Adrenal gland (tissue), 12 donors: ENCODE data around the gene TDG. TPM values are rescaled to one million over a fixed set of nuclear protein-coding genes. Genes with fewer than 3 reads are reported as not detected.

Experiments
- DNase-seq, 7 donors: peaks; one replicate each; pipeline ENCODE4 v3.0.0-alpha.2; 2019 to 2020
- H3K27ac ChIP-seq, 5 donors: fragments of 200-600 bp; sonication (generic) in 4 of 5; 1 replicate in 3 of 5; 2 replicates in 2 of 5; pipeline versions ENCODE4 v1.5.1 to v1.8.0; 2016 to 2020; ENCODE audit warnings: mild to moderate bottlenecking in 1 of 5
- H3K27me3 ChIP-seq: fragments of 200-600 bp; 2 replicates; pipeline ENCODE4 v1.8.0; 2021
- H3K36me3 ChIP-seq, 2 donors: fragments of 200-600 bp; replicated peaks in 1 of 2; 1 replicate in 1 of 2; 2 replicates in 1 of 2; pipeline versions ENCODE4 v1.5.1 to v1.8.0; 2018 to 2022
- H3K4me1 ChIP-seq, 2 donors: fragments of 200-600 bp; replicated peaks in 1 of 2; 1 replicate in 1 of 2; 2 replicates in 1 of 2; pipeline versions ENCODE4 v1.5.1 to v1.8.0; 2018 to 2021
- H3K4me3 ChIP-seq, 4 donors: fragments of 200-600 bp; sonication (generic) in 3 of 4; one replicate each; pipeline ENCODE4 v1.5.1; 2016 to 2018
- H3K9me3 ChIP-seq, 3 donors: fragments of 200-600 bp; sonication (generic) in 1 of 3; replicated peaks in 1 of 3; 1 replicate in 2 of 3; 2 replicates in 1 of 3; pipeline versions ENCODE4 v1.5.1 to v1.8.0; 2016 to 2021
- POLR2A ChIP-seq, 2 donors: fragments of 450-650 bp; IDR thresholded peaks; one replicate each; pipeline ENCODE4 v1.6.1; 2017; ENCODE audit warnings: antibody characterized with exemption in 2 of 2, mild to moderate bottlenecking in 2 of 2, moderate library complexity in 1 of 2
- WGBS, 4 donors: extraction: QIAGEN DNeasy Blood & Tissue Kit in 2 of 4; methylation state at CpG; one replicate each; pipeline versions ENCODE4 v1.1.5 to v1.1.7; 2013 to 2017; 5-methylcytosine and 5-hydroxymethylcytosine counted together
- intact Hi-C, 2 donors: fragments of 100-400 bp; cut with DNase I; formaldehyde crosslinking; loops; one replicate each; pipeline versions ENCODE4 v1.14.1 to v1.15.0; 2022 to 2023
- polyA plus RNA-seq, 3 donors: library from polyadenylated mRNA; stranded (reverse); fragments of 200-250 nt in 2 of 3; fragments of 350-450 nt in 1 of 3; fragmentation: Illumina TruSeq in 1 of 3; extraction: RNeasy Lipid Tissue Mini Kit (QIAGEN cat#74804) in 1 of 3; gene quantifications; one replicate each; pipeline ENCODE4 v1.2.3, GENCODE V29; 2013 to 2014
- total RNA-seq, 9 donors: library from RNA; depleted of rRNA in 4 of 9; stranded (reverse); fragments of >200 nt in 4 of 9; fragments of 120-200 nt in 1 of 9; fragmentation: NEBNext Ultra II Directional in 1 of 9; extraction: Animal tissue kit (Norgen Biotek cat#: 25700) in 1 of 9; gene quantifications; one replicate each; pipeline versions ENCODE4 v1.1.0 to v1.2.4, GENCODE V29; 2013 to 2023
- TF ChIP-seq, protein P1 (sequence below), 6 experiments: fragments of 450-650 bp in 4 of 6; fragments of 200-600 bp in 2 of 6; sonication (generic) in 1 of 6; IDR thresholded peaks; 1 replicate in 5 of 6; 2 replicates in 1 of 6; pipeline versions ENCODE4 v1.5.1 to v1.8.0; 2016 to 2021; ENCODE audit warnings: antibody characterized with exemption in 6 of 6, mild to moderate bottlenecking in 2 of 6, moderate library complexity in 1 of 6
- donor health status: healthy with polysubstance abuse.
- donor health status: Bipolar disorder and iron deficiency.
- donor health status: DM: yes; HTN: yes; CAD: no.
- donor health status: DM: no; HTN: no; CAD: no.
- donor health status: DM: no; HTN: no; CAD: no.
- donor health status: DM: yes; HTN: yes; CAD: no.

The TDG gene
- total and polyA plus RNA-seq, 12 donors = 3.1 to 56.2 (median 21.5) TPM

DNA sequence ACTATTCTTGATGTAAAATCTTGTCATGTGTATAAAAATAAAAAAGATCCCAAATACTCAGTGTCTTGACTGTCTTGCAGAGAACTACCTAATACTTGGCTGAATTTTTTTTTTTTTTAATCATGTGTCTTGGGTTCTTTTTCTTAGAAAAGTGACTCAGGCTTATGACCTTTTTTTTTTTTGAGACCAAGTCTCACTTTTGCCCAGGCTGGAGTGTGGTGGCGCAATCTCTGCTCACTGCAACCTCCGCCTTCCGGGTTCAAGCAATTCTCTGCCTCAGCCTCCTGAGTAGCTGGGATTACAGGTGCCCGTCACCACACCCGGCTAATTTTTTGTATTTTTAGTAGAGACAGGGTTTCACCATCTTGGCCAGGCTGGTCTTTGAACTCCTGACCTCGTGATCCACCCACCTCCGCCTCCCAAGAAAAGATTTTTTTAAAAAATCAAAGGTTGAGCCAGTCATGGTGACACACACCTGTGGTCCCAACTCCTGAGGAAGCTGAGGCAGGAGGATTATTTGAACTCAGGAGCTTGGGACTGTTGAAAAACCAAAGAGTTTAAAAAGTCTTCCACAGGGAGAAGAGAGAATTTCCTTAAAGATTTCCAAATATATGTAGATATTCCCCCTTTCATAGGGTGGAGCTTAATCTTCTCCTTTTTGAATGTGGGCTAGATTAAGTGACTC, 17.7 kb upstream of the TDG start:
- TF ChIP-seq, protein P1, sequence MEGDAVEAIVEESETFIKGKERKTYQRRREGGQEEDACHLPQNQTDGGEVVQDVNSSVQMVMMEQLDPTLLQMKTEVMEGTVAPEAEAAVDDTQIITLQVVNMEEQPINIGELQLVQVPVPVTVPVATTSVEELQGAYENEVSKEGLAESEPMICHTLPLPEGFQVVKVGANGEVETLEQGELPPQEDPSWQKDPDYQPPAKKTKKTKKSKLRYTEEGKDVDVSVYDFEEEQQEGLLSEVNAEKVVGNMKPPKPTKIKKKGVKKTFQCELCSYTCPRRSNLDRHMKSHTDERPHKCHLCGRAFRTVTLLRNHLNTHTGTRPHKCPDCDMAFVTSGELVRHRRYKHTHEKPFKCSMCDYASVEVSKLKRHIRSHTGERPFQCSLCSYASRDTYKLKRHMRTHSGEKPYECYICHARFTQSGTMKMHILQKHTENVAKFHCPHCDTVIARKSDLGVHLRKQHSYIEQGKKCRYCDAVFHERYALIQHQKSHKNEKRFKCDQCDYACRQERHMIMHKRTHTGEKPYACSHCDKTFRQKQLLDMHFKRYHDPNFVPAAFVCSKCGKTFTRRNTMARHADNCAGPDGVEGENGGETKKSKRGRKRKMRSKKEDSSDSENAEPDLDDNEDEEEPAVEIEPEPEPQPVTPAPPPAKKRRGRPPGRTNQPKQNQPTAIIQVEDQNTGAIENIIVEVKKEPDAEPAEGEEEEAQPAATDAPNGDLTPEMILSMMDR (IDR thresholded peaks at IDR 0.05) = no peak
- TF ChIP-seq POLR2A (IDR thresholded peaks at IDR 0.05) = no peak
- Histone ChIP-seq H3K27me3 (no peaks in the 10 kb centered on the region), H3K36me3 (peaks cover 0 to 95% of the 10 kb centered on the region in 2 donors), H3K4me3 (no peak overlapping the region), H3K9me3 (no peaks in the 10 kb centered on the region), H3K27ac (peak overlapping the region in 2 of 5 donors; percentile 2 to 50), H3K4me1 (no peaks in the 10 kb centered on the region)
- intact Hi-C loops = loop anchor here in 1 of 2 donors (10.0 kb wide), 1 partner anchor 157 kb away; no protein-coding TSS in a partner anchor
- WGBS, 4 donors = 73 to 89% (median 83%) methylated on average over 7 of the region's 7 CpGs
- DNase-seq = peak in 4 of 7 donors; percentile 48 to 68 (median 60)

- Histone ChIP-seq H3K27ac (peak overlapping the region in 1 of 5 donors; percentile 2), H3K36me3 (peaks cover 0 to 93% of the 10 kb centered on the region in 2 donors), H3K27me3 (no peaks in the 10 kb centered on the region), H3K4me1 (no peaks in the 10 kb centered on the region), H3K4me3 (no peak overlapping the region), H3K9me3 (no peaks in the 10 kb centered on the region)
- intact Hi-C loops = loop anchor here in 1 of 2 donors (10.0 kb wide), 1 partner anchor 156 kb away; no protein-coding TSS in a partner anchor
- no peak for DNase-seq
- TF ChIP-seq, protein P1 (IDR thresholded peaks at IDR 0.05) = no peak
- no peak for TF ChIP-seq POLR2A (IDR thresholded peaks at IDR 0.05)
- 80 to 87% (median 81%) methylated on average over 13 of the region's 13 CpGs for WGBS, 4 donors
Observed at GRCh38 chr12:103948746-103949406, 16.8 kb upstream of the TDG start.

GRCh38 chr12:103952497-103952896, 13.2 kb upstream of the TDG start:
- no peaks in the 10 kb centered on the region for H3K27me3 ChIP-seq
- intact Hi-C loops = no loop called here
- H3K27ac ChIP-seq = no peak overlapping the region
- DNase-seq = no peak
- H3K4me1 ChIP-seq = peaks cover 15 to 17% of the 10 kb centered on the region in 2 donors
- no peaks in the 10 kb centered on the region for H3K9me3 ChIP-seq
- H3K36me3 ChIP-seq = peaks cover 0 to 57% of the 10 kb centered on the region in 2 donors
- H3K4me3 ChIP-seq = no peak overlapping the region
- WGBS, 4 donors = 33 to 95% (median 50%) methylated on average over 1 of the region's 1 CpG
- TF ChIP-seq, protein P1 (IDR thresholded peaks at IDR 0.05) = no peak
- TF ChIP-seq POLR2A (IDR thresholded peaks at IDR 0.05) = no peak

- intact Hi-C loops = no loop called here
- Histone ChIP-seq H3K27ac (peak overlapping the region in 3 of 5 donors; percentile 86 to 92 (median 91)), H3K27me3 (no peaks in the 10 kb centered on the region), H3K4me3 (peak overlapping the region in 3 of 4 donors; percentile 27 to 76 (median 63)), H3K9me3 (no peaks in the 10 kb centered on the region), H3K36me3 (peaks cover 0 to 22% of the 10 kb centered on the region in 2 donors), H3K4me1 (peaks cover 17 to 30% of the 10 kb centered on the region in 2 donors)
- TF ChIP-seq POLR2A (IDR thresholded peaks at IDR 0.05) = no peak
- no peak for DNase-seq
- WGBS, 4 donors = 20 to 28% (median 25%) methylated on average over 7 of the region's 7 CpGs
Observed at GRCh38 chr12:103955811-103956508, 9.7 kb upstream of the TDG start.
